H1 (cell line): Measurements from ENCODE around the gene IFNL4. TPM values are rescaled to one million over a fixed set of nuclear protein-coding genes. Genes with fewer than 3 reads are reported as not detected.

Experiments used
- CTCF ChIA-PET: fragments of 300-600 bp; sonication (Branson Sonifier 250); formaldehyde crosslinking; loops from one replicate; lab custom pipeline; 2021; ENCODE audit not compliant: partially characterized antibody; lab: Charles Lee
- POLR2A ChIA-PET: fragments of 300-600 bp; sonication (Branson Sonifier 250); formaldehyde crosslinking; loops from one replicate; lab custom pipeline; 2021; ENCODE audit warnings: inconsistent platforms; ENCODE audit not compliant: partially characterized antibody; lab: Charles Lee
- DNase-seq, 2 experiments: peaks; one replicate each; pipeline versions ENCODE4 v3.0.0 to v3.0.0-alpha.2; 2010 to 2022; ENCODE audit warnings: low spot score in 2 of 2, low read depth in 1 of 2, mixed read lengths in 1 of 2
- FAIRE-seq: peaks from 2 replicates; lab custom pipeline; 2011; peaks lifted over from hg19 to GRCh38; lab: Jason Lieb, UNC
- H2AFZ ChIP-seq: 2 replicates; pipeline ENCODE4 v1.8.1; 2012; ENCODE audit warnings: low read length, inconsistent platforms
- H2AK5ac ChIP-seq: 2 replicates; pipeline ENCODE4 v1.6.1; 2013; ENCODE audit warnings: low read depth, low read length
- H2BK120ac ChIP-seq: replicated peaks from 2 replicates; pipeline ENCODE3; 2013; ENCODE audit warnings: low read depth, low read length, inconsistent platforms
- H2BK12ac ChIP-seq: 2 replicates; pipeline ENCODE4 v1.6.1; 2013; ENCODE audit warnings: low read depth, low read length
- H2BK15ac ChIP-seq: 2 replicates; pipeline ENCODE4 v1.6.1; 2013; ENCODE audit warnings: low read length
- H2BK20ac ChIP-seq: 2 replicates; pipeline ENCODE4 v1.6.1; 2013; ENCODE audit warnings: low read length
- H2BK5ac ChIP-seq: 2 replicates; pipeline ENCODE4 v1.6.1; 2013; ENCODE audit warnings: low read depth, low read length
- H3K14ac ChIP-seq: 2 replicates; pipeline ENCODE4 v1.6.1; 2013; ENCODE audit warnings: inconsistent platforms; ENCODE audit not compliant: insufficient read length
- H3K18ac ChIP-seq: 2 replicates; pipeline ENCODE4 v1.6.1; 2013; ENCODE audit warnings: low read length; ENCODE audit errors: extremely low read depth
- H3K23ac ChIP-seq: 2 replicates; pipeline ENCODE4 v1.6.1; 2013; ENCODE audit warnings: inconsistent platforms; ENCODE audit not compliant: insufficient read length
- H3K23me2 ChIP-seq: 2 replicates; pipeline ENCODE4 v1.6.1; 2013; ENCODE audit warnings: low read depth, low read length
- H3K27ac ChIP-seq: 2 replicates; pipeline ENCODE4 v1.6.1; 2011; ENCODE audit warnings: low read depth, low read length, inconsistent platforms
- H3K27me3 ChIP-seq, 4 experiments: replicated peaks in 1 of 4; 1 replicate in 1 of 4; 2 replicates in 3 of 4; pipeline versions ENCODE4 v1.6.1 to v1.8.1; 2011 to 2013; ENCODE audit warnings: low read length in 3 of 4, mild to moderate bottlenecking in 3 of 4, inconsistent platforms in 2 of 4, mixed read lengths in 2 of 4, moderate library complexity in 1 of 4; ENCODE audit not compliant: control insufficient read depth in 3 of 4, insufficient read depth in 3 of 4; ENCODE audit errors: extremely low read depth in 1 of 4
- H3K36me3 ChIP-seq, 4 experiments: 2 replicates each; pipeline versions ENCODE4 v1.6.1 to v1.8.1; 2011 to 2013; ENCODE audit warnings: mild to moderate bottlenecking in 4 of 4, low read length in 3 of 4, moderate library complexity in 2 of 4, control low read depth in 1 of 4, inconsistent platforms in 1 of 4; ENCODE audit not compliant: insufficient read depth in 4 of 4, control insufficient read depth in 2 of 4
- H3K4ac ChIP-seq: replicated peaks from 2 replicates; pipeline ENCODE3; 2013; ENCODE audit warnings: low read length, low read depth, mixed read lengths, inconsistent platforms; ENCODE audit not compliant: insufficient read length
- H3K4me1 ChIP-seq, 4 experiments: replicated peaks in 1 of 4; 1 replicate in 1 of 4; 2 replicates in 3 of 4; pipeline versions ENCODE4 v1.6.1 to v1.8.1; 2011 to 2013; ENCODE audit warnings: low read length in 3 of 4, inconsistent platforms in 2 of 4, mixed read lengths in 1 of 4; ENCODE audit not compliant: insufficient read depth in 4 of 4, control insufficient read depth in 3 of 4
- H3K4me2 ChIP-seq, 2 experiments: 2 replicates each; pipeline versions ENCODE4 v1.6.1 to v1.8.1; 2011 to 2013; ENCODE audit warnings: low read depth in 2 of 2, low read length in 2 of 2, control low read depth in 1 of 2, inconsistent platforms in 1 of 2, mild to moderate bottlenecking in 1 of 2; ENCODE audit not compliant: insufficient read depth in 1 of 2
- H3K4me3 ChIP-seq, 4 experiments: fragments of 200-600, 300-600 bp in 1 of 4; sonication (generic), shearing (Covaris generic), sonication (Bioruptor Twin) in 1 of 4; 2 replicates each; pipeline versions ENCODE4 v1.5.1 to v1.8.1; 2011 to 2016; ENCODE audit warnings: low read length in 4 of 4, low read depth in 3 of 4, control low read depth in 2 of 4, inconsistent platforms in 2 of 4, mild to moderate bottlenecking in 2 of 4, mixed read lengths in 1 of 4, moderate library complexity in 1 of 4; ENCODE audit not compliant: insufficient read depth in 2 of 4; ENCODE audit errors: extremely low read depth in 1 of 4
- H3K56ac ChIP-seq: replicated peaks from 2 replicates; pipeline ENCODE3; 2013; ENCODE audit warnings: low read depth, mild to moderate bottlenecking, mixed read lengths, low read length, inconsistent platforms; ENCODE audit not compliant: insufficient read length
- H3K79me1 ChIP-seq: 2 replicates; pipeline ENCODE4 v1.6.1; 2013; ENCODE audit warnings: low read depth, low read length, control low read depth
- H3K79me2 ChIP-seq, 2 experiments: 2 replicates each; pipeline versions ENCODE4 v1.6.1 to v1.8.1; 2012 to 2013; ENCODE audit warnings: low read length in 2 of 2, mild to moderate bottlenecking in 2 of 2, inconsistent platforms in 1 of 2; ENCODE audit not compliant: insufficient read depth in 2 of 2, control insufficient read depth in 1 of 2
- H3K9ac ChIP-seq, 4 experiments: replicated peaks in 1 of 4; 1 replicate in 1 of 4; 2 replicates in 3 of 4; pipeline versions ENCODE4 v1.6.1 to v1.8.1; 2011 to 2013; ENCODE audit warnings: low read depth in 3 of 4, low read length in 3 of 4, control low read depth in 2 of 4, mild to moderate bottlenecking in 2 of 4, moderate library complexity in 2 of 4, inconsistent platforms in 1 of 4; ENCODE audit errors: extremely low read depth in 1 of 4
- H3K9me3 ChIP-seq, 2 experiments: 2 replicates each; pipeline versions ENCODE4 v1.6.1 to v1.8.1; 2012 to 2013; ENCODE audit warnings: mild to moderate bottlenecking in 2 of 2, moderate library complexity in 2 of 2, control low read depth in 1 of 2, inconsistent platforms in 1 of 2, low read depth in 1 of 2, low read length in 1 of 2, mixed read lengths in 1 of 2; ENCODE audit not compliant: insufficient read depth in 2 of 2
- H4K20me1 ChIP-seq, 2 experiments: replicated peaks in 1 of 2; 2 replicates each; pipeline versions ENCODE3 to v1.8.1; 2011 to 2013; ENCODE audit warnings: inconsistent platforms in 2 of 2, low read length in 2 of 2, mild to moderate bottlenecking in 1 of 2; ENCODE audit not compliant: insufficient read depth in 2 of 2, control insufficient read depth in 1 of 2
- H4K5ac ChIP-seq: 2 replicates; pipeline ENCODE4 v1.6.1; 2013; ENCODE audit warnings: low read length, low read depth, mixed read lengths, inconsistent platforms; ENCODE audit not compliant: insufficient read length
- H4K8ac ChIP-seq: 2 replicates; pipeline ENCODE4 v1.8.0; 2013; ENCODE audit warnings: mild to moderate bottlenecking, moderate library complexity, low read length, inconsistent platforms; ENCODE audit not compliant: insufficient read depth; ENCODE audit errors: extremely low read depth
- H4K91ac ChIP-seq: replicated peaks from 2 replicates; pipeline ENCODE3; 2013; ENCODE audit warnings: low read length, mixed read lengths, inconsistent platforms; ENCODE audit not compliant: insufficient read length
- CREB1 ChIP-seq: IDR thresholded peaks from 2 replicates; pipeline ENCODE4 v1.6.1; 2012; ENCODE audit warnings: inconsistent platforms
- JUN ChIP-seq: IDR thresholded peaks from 2 replicates; pipeline ENCODE4 v1.6.1; 2011; ENCODE audit warnings: low read depth, mild to moderate bottlenecking, improper control_type of control experiment, low read length
- NANOG ChIP-seq: IDR thresholded peaks from 2 replicates; pipeline ENCODE4 v1.6.1; 2011; ENCODE audit warnings: low read length, low read depth, mild to moderate bottlenecking, inconsistent platforms; ENCODE audit not compliant: insufficient read depth, poor library complexity, severe bottlenecking
- NRF1 ChIP-seq: IDR thresholded peaks from 2 replicates; pipeline ENCODE4 v1.6.1; 2011; ENCODE audit warnings: mild to moderate bottlenecking, low read depth, low read length, improper control_type of control experiment
- RAD21 ChIP-seq, 2 experiments: IDR thresholded peaks in 1 of 2; conservative IDR thresholded peaks in 1 of 2; 2 replicates each; pipeline ENCODE4 v1.6.1; 2011; ENCODE audit warnings: low read depth in 2 of 2, low read length in 2 of 2, improper control_type of control experiment in 1 of 2, inconsistent platforms in 1 of 2, mild to moderate bottlenecking in 1 of 2, moderate library complexity in 1 of 2
- RBBP5 ChIP-seq: IDR thresholded peaks from 2 replicates; pipeline ENCODE4 v1.7.1; 2012; ENCODE audit warnings: low read depth, mild to moderate bottlenecking, inconsistent platforms, low read length, moderate library complexity, borderline replicate concordance
- SIN3A ChIP-seq, 2 experiments: IDR thresholded peaks in 1 of 2; conservative IDR thresholded peaks in 1 of 2; 2 replicates each; pipeline ENCODE4 v1.6.1; 2011 to 2012; ENCODE audit warnings: low read length in 2 of 2, improper control_type of control experiment in 1 of 2, low read depth in 1 of 2, mild to moderate bottlenecking in 1 of 2
- SIRT6 ChIP-seq: IDR thresholded peaks from one replicate; pipeline ENCODE4 v1.7.1; 2012; ENCODE audit warnings: low read length, inconsistent platforms
- SP2 ChIP-seq: IDR thresholded peaks from 2 replicates; pipeline ENCODE4 v1.6.1; 2012; ENCODE audit warnings: mild to moderate bottlenecking, low read length, inconsistent platforms
- TEAD4 ChIP-seq: IDR thresholded peaks from 2 replicates; pipeline ENCODE4 v1.6.1; 2012; ENCODE audit warnings: low read depth, low read length, inconsistent platforms, mixed read lengths
- USF2 ChIP-seq: IDR thresholded peaks from 2 replicates; pipeline ENCODE4 v1.6.1; 2011; ENCODE audit warnings: low read length, improper control_type of control experiment
- WGBS, 2 experiments: shearing (Covaris generic) in 1 of 2; methylation state at CpG; one replicate each; pipeline versions ENCODE4 v1.1.6 to v1.1.7; 2013 to 2015; ENCODE audit warnings: low lambda C conversion rate in 2 of 2, mixed read lengths in 2 of 2, inconsistent platforms in 1 of 2, low coverage in 1 of 2, missing lambda C conversion rate in 1 of 2; ENCODE audit not compliant: insufficient replicate concordance in 2 of 2, insufficient coverage in 1 of 2, insufficient read length in 1 of 2; ENCODE audit errors: extremely low coverage in 1 of 2, missing lambda C conversion rate in 1 of 2; 5-methylcytosine and 5-hydroxymethylcytosine counted together
- polyA plus RNA-seq, 7 experiments: library from polyadenylated mRNA; depleted of rRNA in 3 of 7; stranded (reverse) in 5 of 7; unstranded in 2 of 7; fragments of >200 nt in 5 of 7; fragments of 200-250 nt in 2 of 7; gene quantifications; 1 replicate in 5 of 7; 2 replicates in 1 of 7; 4 replicates in 1 of 7; pipeline versions ENCODE4 v1.2.1 to v1.2.3, GENCODE V29; 2011 to 2013; ENCODE audit warnings: missing spikeins in 2 of 7, mixed read lengths in 2 of 7
- total RNA-seq: library from RNA; stranded (reverse); fragmentation: NEBNext Ultra II Directional; extraction: Animal tissue kit (Norgen Biotek cat#: 25700); gene quantifications from 2 replicates; pipeline ENCODE4 v1.2.1, GENCODE V29; 2021

IFNL4 gene
- total and polyA plus RNA-seq, 2 of the 8 experiments (the other 6 are each of a cell fraction or from before 2014, with no cell fraction given): not detected

- Histone ChIP-seq H3K4me2 (no peak overlapping the region), H2BK5ac (no peak overlapping the region), H3K23ac (no peak overlapping the region), H2BK20ac (no peak overlapping the region), H3K4me1 (peaks cover 0 to 2% (median 0%) of the 10 kb centered on the region in 4 experiments; a peak in 1 of 7 replicates), H3K9ac (no peak overlapping the region), H4K5ac (no peak overlapping the region), H3K9me3 (no peaks in the 10 kb centered on the region), H3K14ac (no peak overlapping the region), H3K4ac (no peak overlapping the region), H4K91ac (no peak overlapping the region), H2AK5ac (no peak overlapping the region), H2AFZ (no peak overlapping the region), H4K20me1 (peaks cover 0 to 3% of the 10 kb centered on the region in 2 experiments), H2BK12ac (no peak overlapping the region), H3K56ac (no peak overlapping the region), H2BK120ac (no peak overlapping the region), H3K27ac (no peak overlapping the region), H3K4me3 (no peak overlapping the region), H3K79me1 (no peaks in the 10 kb centered on the region), H4K8ac (no peak overlapping the region), H3K79me2 (no peaks in the 10 kb centered on the region), H3K36me3 (no peaks in the 10 kb centered on the region), H2BK15ac (no peak overlapping the region), H3K27me3 (no peaks in the 10 kb centered on the region; a peak in 1 of 7 replicates), H3K23me2 (peaks cover 2% of the 10 kb centered on the region; the same call in 1 of the 2 replicates), H3K18ac (no peak overlapping the region)
- WGBS, 2 experiments: 71% methylated on average over 4 of the region's 4 CpGs; no CpG with 5 or more reads in 1 of the 2 experiments
- ChIA-PET POLR2A (interaction anchor here (1.1 kb wide), 1 partner anchor 10 kb away, joined by 6 read pairs; no protein-coding TSS in a partner anchor), CTCF (interaction anchor here (0.5 to 1.3 kb wide), 2 partner anchors 81 to 179 kb away, joined by 3 read pairs; no protein-coding TSS in a partner anchor)
- DNase-seq: no peak
- FAIRE-seq: no peak
- no peak for TF ChIP-seq SIN3A (conservative IDR thresholded peaks at IDR 0.05 in 1 of 2, IDR thresholded peaks at IDR 0.05 in 1 of 2; ENCODE audit: low read depth in 1 of 2, low read length in 2 of 2)
- TF ChIP-seq SIRT6: no peak
- no peak for TF ChIP-seq TEAD4
- TF ChIP-seq RAD21 (IDR thresholded peaks at IDR 0.05 in 1 of 2, conservative IDR thresholded peaks at IDR 0.05 in 1 of 2; ENCODE audit: low read depth in 2 of 2, low read length in 2 of 2): no peak
- TF ChIP-seq JUN: no peak
- TF ChIP-seq CREB1: no peak
- TF ChIP-seq RBBP5: no peak
- no peak for TF ChIP-seq SP2
- TF ChIP-seq USF2: no peak
- no peak for TF ChIP-seq NRF1
- no peak for TF ChIP-seq NANOG
These were observed 44.7 kb upstream of the IFNL4 start for GRCh38 chr19:39293394-39293793.
